K562 (cell line): ENCODE results near the gene DMD. TPM values are rescaled to one million over a fixed set of nuclear protein-coding genes. Genes with fewer than 3 reads are reported as not detected.

ENCODE experiments used
- ATAC-seq: fragments of 200-7000 bp; cut with Tn5 transposase; 3 replicates; pipeline ENCODE4 v1.9.1; 2020; ENCODE audit warnings: moderate library complexity
- BruUV-seq: library from RNA; stranded (reverse); fragments of 400-500 nt; replicated peaks from 2 replicates; lab custom pipeline; 2021; lab: Mats Ljungman, UMichigan
- CTCF ChIA-PET: fragments of 300-600 bp; formaldehyde crosslinking; extraction: SDS; loops from one replicate; lab custom pipeline; 2021; ENCODE audit warnings: low intra/inter-chr PET ratio; lab: Yijun Ruan, JAX
- POLR2A ChIA-PET: fragments of 300-600, 350-650 bp; sonication (Branson Sonifier 250); formaldehyde crosslinking; extraction: SDS; loops from one replicate; lab custom pipeline; 2021; ENCODE audit warnings: antibody characterized with exemption, inconsistent platforms; lab: Yijun Ruan, JAX
- DNase-seq, 4 experiments: peaks; one replicate each; pipeline versions ENCODE4 v3.0.0 to v3.0.0-alpha.2; 2011 to 2018; ENCODE audit warnings: low spot score in 3 of 4, mixed read lengths in 3 of 4; ENCODE audit errors: extremely low read depth in 1 of 4
- FAIRE-seq: peaks from 2 replicates; lab custom pipeline; 2011; peaks lifted over from hg19 to GRCh38; lab: Jason Lieb, UNC
- H2AFZ ChIP-seq: 2 replicates; pipeline ENCODE4 v1.6.0; 2011; ENCODE audit warnings: low read depth, low read length, control low read depth, inconsistent platforms
- H3K27ac ChIP-seq: fragments of 200-600 bp; 3 replicates; pipeline ENCODE4 v1.8.0; 2011; ENCODE audit warnings: low read depth, mild to moderate bottlenecking, control low read depth, inconsistent platforms, low read length, moderate library complexity, mixed read lengths; ENCODE audit errors: extremely low read depth
- H3K27me3 ChIP-seq, 2 experiments: fragments of 300-600 bp in 1 of 2; 2 replicates in 1 of 2; 3 replicates in 1 of 2; pipeline versions ENCODE4 v1.6.0 to v1.8.0; 2011; ENCODE audit warnings: inconsistent platforms in 2 of 2, low read length in 2 of 2, mild to moderate bottlenecking in 1 of 2, mixed read lengths in 1 of 2, moderate library complexity in 1 of 2; ENCODE audit not compliant: control insufficient read depth in 2 of 2, insufficient read depth in 2 of 2
- H3K36me3 ChIP-seq: fragments of 300-600 bp; 3 replicates; pipeline ENCODE4 v1.8.0; 2011; ENCODE audit warnings: mild to moderate bottlenecking, low read length, inconsistent platforms; ENCODE audit not compliant: control insufficient read depth, insufficient read depth
- H3K4me1 ChIP-seq, 2 experiments: fragments of 200-600 bp in 1 of 2; replicated peaks in 1 of 2; 2 replicates in 1 of 2; 3 replicates in 1 of 2; pipeline versions ENCODE4 v1.5.1 to v1.8.0; 2011; ENCODE audit warnings: inconsistent platforms in 2 of 2, low read length in 2 of 2, mild to moderate bottlenecking in 1 of 2, mixed read lengths in 1 of 2, moderate library complexity in 1 of 2; ENCODE audit not compliant: control insufficient read depth in 2 of 2, insufficient read depth in 2 of 2
- H3K4me2 ChIP-seq: 2 replicates; pipeline ENCODE4 v1.6.1; 2011; ENCODE audit warnings: low read length, control low read depth, inconsistent platforms, mixed read lengths; ENCODE audit not compliant: insufficient read depth
- H3K4me3 ChIP-seq: fragments of 200-600 bp; sonication (generic), shearing (Covaris generic); 2 replicates; pipeline ENCODE4 v1.5.1; 2016; ENCODE audit warnings: control low read depth, inconsistent platforms
- H3K79me2 ChIP-seq: fragments of 200-600 bp; 3 replicates; pipeline ENCODE4 v1.8.0; 2011; ENCODE audit warnings: low read length, inconsistent platforms; ENCODE audit not compliant: control insufficient read depth, insufficient read depth
- H3K9ac ChIP-seq, 2 experiments: 2 replicates each; pipeline versions ENCODE4 v1.6.0 to v1.6.1; 2011; ENCODE audit warnings: low read depth in 2 of 2, low read length in 2 of 2, control low read depth in 1 of 2, inconsistent platforms in 1 of 2, mild to moderate bottlenecking in 1 of 2, mixed read lengths in 1 of 2; ENCODE audit not compliant: insufficient read depth in 1 of 2
- H3K9me1 ChIP-seq: one replicate; pipeline ENCODE4 v1.6.0; 2011; ENCODE audit warnings: inconsistent platforms, mild to moderate bottlenecking, low read length, moderate library complexity; ENCODE audit not compliant: control insufficient read depth, insufficient read depth
- H3K9me3 ChIP-seq: replicated peaks from 2 replicates; pipeline ENCODE4 v1.5.1; 2011; ENCODE audit warnings: low read depth, low read length, inconsistent platforms; ENCODE audit not compliant: control insufficient read depth, insufficient read depth
- H4K20me1 ChIP-seq: replicated peaks from 2 replicates; pipeline ENCODE4 v1.6.1; 2011; ENCODE audit warnings: low read length, inconsistent platforms, mixed read lengths; ENCODE audit not compliant: control insufficient read depth, insufficient read depth
- HEY1 ChIP-seq: fragments of 250-450 bp; sonication (Bioruptor Pico); IDR thresholded peaks from 2 replicates; pipeline ENCODE4 v1.5.0; 2020; ENCODE audit warnings: mild to moderate bottlenecking, moderate library complexity, borderline replicate concordance
- HOMEZ ChIP-seq: fragments of 250-450 bp; sonication (Bioruptor Pico); IDR thresholded peaks from 2 replicates; pipeline ENCODE4 v1.4.0; 2020; ENCODE audit warnings: mild to moderate bottlenecking, moderate library complexity
- KAT8 ChIP-seq: fragments of 450-650 bp; IDR thresholded peaks from 2 replicates; pipeline ENCODE4 v1.6.1; 2016; ENCODE audit warnings: low read depth, mild to moderate bottlenecking
- PHF20 ChIP-seq: fragments of 450-650 bp; IDR thresholded peaks from 2 replicates; pipeline ENCODE4 v1.6.1; 2018; ENCODE audit not compliant: partially characterized antibody
- YY1 ChIP-seq, 3 experiments: IDR thresholded peaks; 2 replicates each; pipeline ENCODE4 v1.6.1; 2011; ENCODE audit warnings: low read length in 2 of 3, mild to moderate bottlenecking in 2 of 3, moderate library complexity in 2 of 3, borderline replicate concordance in 1 of 3, control low read depth in 1 of 3, low read depth in 1 of 3; ENCODE audit not compliant: insufficient read depth in 3 of 3, insufficient replicate concordance in 2 of 3, control insufficient read depth in 1 of 3, insufficient read length in 1 of 3; ENCODE audit errors: extremely low read depth in 1 of 3
- ZNF24 ChIP-seq: fragments of 450-650 bp; IDR thresholded peaks from 2 replicates; pipeline ENCODE4 v1.6.1; 2016
- WGBS: fragments of 100-300 bp; shearing (Covaris generic); methylation state at CpG from one replicate; pipeline ENCODE4 v1.1.6; 2016; ENCODE audit warnings: low coverage, mixed read lengths; ENCODE audit not compliant: insufficient coverage; ENCODE audit errors: missing lambda C conversion rate; 5-methylcytosine and 5-hydroxymethylcytosine counted together
- in situ Hi-C: fragments of 300-500 bp; cut with MboI; formaldehyde crosslinking; loops from 4 replicates; pipeline ENCODE4 v1.15.0; 2018; ENCODE audit warnings: inconsistent platforms, mixed read lengths
- intact Hi-C: fragments of 100-400 bp; cut with micrococcal nuclease; formaldehyde crosslinking; loops from 2 replicates; pipeline ENCODE4 v1.14.2; 2022
- polyA plus RNA-seq, 8 experiments: library from polyadenylated mRNA; depleted of rRNA in 4 of 8; stranded (reverse) in 5 of 8; unstranded in 3 of 8; fragments of >200 nt; fragmentation: Nextera tagmentation in 2 of 8; fragmentation: Illumina TruSeq in 1 of 8; extraction: Ambion mirVana in 2 of 8; extraction: Trizol in 1 of 8; gene quantifications; 2 replicates each; pipeline versions ENCODE4 v1.2.1 to v1.2.3, GENCODE V29; 2011 to 2014; ENCODE audit warnings: inconsistent platforms in 1 of 8, missing spikeins in 1 of 8
- total RNA-seq, 7 experiments: library from RNA; depleted of rRNA in 6 of 7; stranded (reverse); fragments of >200 nt in 6 of 7; fragmentation: Illumina TruSeq in 2 of 7; extraction: Trizol in 2 of 7; gene quantifications; 2 replicates each; pipeline versions ENCODE4 v1.2.1 to v1.2.3, GENCODE V29; 2011 to 2021; ENCODE audit warnings: low replicate concordance in 1 of 7
- TF ChIP-seq, protein P1 (sequence below): fragments of 250-450 bp; sonication (Bioruptor Pico); IDR thresholded peaks from 2 replicates; pipeline ENCODE4 v1.8.0; 2022; ENCODE audit warnings: moderate library complexity, mild to moderate bottlenecking, inconsistent platforms
- TF ChIP-seq, protein P2 (sequence below): sonication (generic); formaldehyde crosslinking; IDR thresholded peaks from 2 replicates; pipeline ENCODE4 v1.8.0; 2023; ENCODE audit warnings: missing genetic modification reagents, mild to moderate bottlenecking, borderline replicate concordance
- TF ChIP-seq, protein P3 (sequence below): sonication (generic); formaldehyde crosslinking; IDR thresholded peaks from 2 replicates; pipeline ENCODE4 v1.9.0; 2022; ENCODE audit warnings: mild to moderate bottlenecking, missing genetic modification reagents
- TF ChIP-seq, protein P4 (sequence below): fragments of 250-450 bp; sonication (Bioruptor Pico); IDR thresholded peaks from 2 replicates; pipeline ENCODE4 v1.5.0; 2021; ENCODE audit warnings: mild to moderate bottlenecking, moderate library complexity

The DMD gene
- total and polyA plus RNA-seq, 9 of the 15 experiments (the other 6 are each of a cell fraction or from before 2014, with no cell fraction given), result 3.8 to 20.4 (median 11.4) TPM

DNA sequence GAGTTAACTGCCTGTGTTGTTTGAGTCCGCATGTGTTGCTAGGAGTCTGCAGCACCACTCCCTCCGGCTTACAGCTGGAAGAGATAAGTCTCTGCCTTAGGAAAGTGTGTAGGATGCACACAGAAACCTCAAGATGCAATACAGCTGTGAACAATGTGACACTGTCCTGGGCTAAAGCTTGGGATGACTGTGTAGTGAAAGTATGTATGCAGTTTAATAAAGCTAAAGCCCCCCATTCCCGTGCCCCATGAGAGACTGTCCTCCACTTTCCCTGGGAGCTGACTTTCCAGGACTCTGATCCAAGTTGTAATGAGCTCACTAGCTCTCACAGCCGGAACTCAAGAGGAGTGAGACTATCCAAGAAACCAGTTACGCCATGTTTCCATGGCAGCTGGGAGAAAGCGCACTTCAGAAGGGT lies 1982.9 kb downstream of the DMD start:
- POLR2A ChIA-PET, result interaction anchor here (0.6 kb wide), 2 partner anchors 52 to 396 kb away, joined by 3 read pairs; no protein-coding TSS in a partner anchor
- H3K79me2 ChIP-seq, result no peaks in the 10 kb centered on the region
- H3K4me3 ChIP-seq, result no peak overlapping the region
- no peaks in the 10 kb centered on the region for H3K36me3 ChIP-seq
- no peak overlapping the region for H2AFZ ChIP-seq
- H3K9ac ChIP-seq, result no peak overlapping the region
- H3K9me3 ChIP-seq, result no peaks in the 10 kb centered on the region
- in situ Hi-C loops (no loop called here), intact Hi-C loops (no loop called here)
- no peak for DNase-seq
- FAIRE-seq, result no peak
- CTCF ChIA-PET, result no interaction called here
- H3K9me1 ChIP-seq, result no peaks in the 10 kb centered on the region
- ATAC-seq, result no peak
- no peaks in the 10 kb centered on the region for H3K4me1 ChIP-seq
- H3K4me2 ChIP-seq, result no peak overlapping the region
- 47% methylated on average over 5 of the region's 6 CpGs for WGBS
- H3K27ac ChIP-seq, result no peak overlapping the region
- no TSS peak for BruUV-seq
- H3K27me3 ChIP-seq, result no peaks in the 10 kb centered on the region
- no peaks in the 10 kb centered on the region; the same call in 1 of the 2 replicates for H4K20me1 ChIP-seq
- no peak for TF ChIP-seq ZNF24
- TF ChIP-seq, protein P1, sequence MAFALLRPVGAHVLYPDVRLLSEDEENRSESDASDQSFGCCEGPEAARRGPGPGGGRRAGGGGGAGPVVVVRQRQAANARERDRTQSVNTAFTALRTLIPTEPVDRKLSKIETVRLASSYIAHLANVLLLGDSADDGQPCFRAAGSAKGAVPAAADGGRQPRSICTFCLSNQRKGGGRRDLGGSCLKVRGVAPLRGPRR (CRISPR knock-in tag), result no peak
- TF ChIP-seq, protein P2, sequence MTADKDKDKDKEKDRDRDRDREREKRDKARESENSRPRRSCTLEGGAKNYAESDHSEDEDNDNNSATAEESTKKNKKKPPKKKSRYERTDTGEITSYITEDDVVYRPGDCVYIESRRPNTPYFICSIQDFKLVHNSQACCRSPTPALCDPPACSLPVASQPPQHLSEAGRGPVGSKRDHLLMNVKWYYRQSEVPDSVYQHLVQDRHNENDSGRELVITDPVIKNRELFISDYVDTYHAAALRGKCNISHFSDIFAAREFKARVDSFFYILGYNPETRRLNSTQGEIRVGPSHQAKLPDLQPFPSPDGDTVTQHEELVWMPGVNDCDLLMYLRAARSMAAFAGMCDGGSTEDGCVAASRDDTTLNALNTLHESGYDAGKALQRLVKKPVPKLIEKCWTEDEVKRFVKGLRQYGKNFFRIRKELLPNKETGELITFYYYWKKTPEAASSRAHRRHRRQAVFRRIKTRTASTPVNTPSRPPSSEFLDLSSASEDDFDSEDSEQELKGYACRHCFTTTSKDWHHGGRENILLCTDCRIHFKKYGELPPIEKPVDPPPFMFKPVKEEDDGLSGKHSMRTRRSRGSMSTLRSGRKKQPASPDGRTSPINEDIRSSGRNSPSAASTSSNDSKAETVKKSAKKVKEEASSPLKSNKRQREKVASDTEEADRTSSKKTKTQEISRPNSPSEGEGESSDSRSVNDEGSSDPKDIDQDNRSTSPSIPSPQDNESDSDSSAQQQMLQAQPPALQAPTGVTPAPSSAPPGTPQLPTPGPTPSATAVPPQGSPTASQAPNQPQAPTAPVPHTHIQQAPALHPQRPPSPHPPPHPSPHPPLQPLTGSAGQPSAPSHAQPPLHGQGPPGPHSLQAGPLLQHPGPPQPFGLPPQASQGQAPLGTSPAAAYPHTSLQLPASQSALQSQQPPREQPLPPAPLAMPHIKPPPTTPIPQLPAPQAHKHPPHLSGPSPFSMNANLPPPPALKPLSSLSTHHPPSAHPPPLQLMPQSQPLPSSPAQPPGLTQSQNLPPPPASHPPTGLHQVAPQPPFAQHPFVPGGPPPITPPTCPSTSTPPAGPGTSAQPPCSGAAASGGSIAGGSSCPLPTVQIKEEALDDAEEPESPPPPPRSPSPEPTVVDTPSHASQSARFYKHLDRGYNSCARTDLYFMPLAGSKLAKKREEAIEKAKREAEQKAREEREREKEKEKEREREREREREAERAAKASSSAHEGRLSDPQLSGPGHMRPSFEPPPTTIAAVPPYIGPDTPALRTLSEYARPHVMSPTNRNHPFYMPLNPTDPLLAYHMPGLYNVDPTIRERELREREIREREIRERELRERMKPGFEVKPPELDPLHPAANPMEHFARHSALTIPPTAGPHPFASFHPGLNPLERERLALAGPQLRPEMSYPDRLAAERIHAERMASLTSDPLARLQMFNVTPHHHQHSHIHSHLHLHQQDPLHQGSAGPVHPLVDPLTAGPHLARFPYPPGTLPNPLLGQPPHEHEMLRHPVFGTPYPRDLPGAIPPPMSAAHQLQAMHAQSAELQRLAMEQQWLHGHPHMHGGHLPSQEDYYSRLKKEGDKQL, result no peak
- no peak for TF ChIP-seq YY1 (IDR thresholded peaks at IDR 0.05; ENCODE audit: borderline replicate concordance in 1 of 3, control insufficient read depth in 1 of 3, extremely low read depth in 1 of 3, insufficient read depth in 3 of 3, insufficient read length in 1 of 3, insufficient replicate concordance in 2 of 3, low read depth in 1 of 3, low read length in 2 of 3)
- TF ChIP-seq, protein P3, sequence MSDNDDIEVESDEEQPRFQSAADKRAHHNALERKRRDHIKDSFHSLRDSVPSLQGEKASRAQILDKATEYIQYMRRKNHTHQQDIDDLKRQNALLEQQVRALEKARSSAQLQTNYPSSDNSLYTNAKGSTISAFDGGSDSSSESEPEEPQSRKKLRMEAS (CRISPR knock-in tag), result no peak
- no peak for TF ChIP-seq KAT8
- TF ChIP-seq HEY1 (CRISPR knock-in tag), result no peak
- TF ChIP-seq HOMEZ (CRISPR knock-in tag), result no peak
- TF ChIP-seq PHF20, result no peak
- TF ChIP-seq, protein P4, sequence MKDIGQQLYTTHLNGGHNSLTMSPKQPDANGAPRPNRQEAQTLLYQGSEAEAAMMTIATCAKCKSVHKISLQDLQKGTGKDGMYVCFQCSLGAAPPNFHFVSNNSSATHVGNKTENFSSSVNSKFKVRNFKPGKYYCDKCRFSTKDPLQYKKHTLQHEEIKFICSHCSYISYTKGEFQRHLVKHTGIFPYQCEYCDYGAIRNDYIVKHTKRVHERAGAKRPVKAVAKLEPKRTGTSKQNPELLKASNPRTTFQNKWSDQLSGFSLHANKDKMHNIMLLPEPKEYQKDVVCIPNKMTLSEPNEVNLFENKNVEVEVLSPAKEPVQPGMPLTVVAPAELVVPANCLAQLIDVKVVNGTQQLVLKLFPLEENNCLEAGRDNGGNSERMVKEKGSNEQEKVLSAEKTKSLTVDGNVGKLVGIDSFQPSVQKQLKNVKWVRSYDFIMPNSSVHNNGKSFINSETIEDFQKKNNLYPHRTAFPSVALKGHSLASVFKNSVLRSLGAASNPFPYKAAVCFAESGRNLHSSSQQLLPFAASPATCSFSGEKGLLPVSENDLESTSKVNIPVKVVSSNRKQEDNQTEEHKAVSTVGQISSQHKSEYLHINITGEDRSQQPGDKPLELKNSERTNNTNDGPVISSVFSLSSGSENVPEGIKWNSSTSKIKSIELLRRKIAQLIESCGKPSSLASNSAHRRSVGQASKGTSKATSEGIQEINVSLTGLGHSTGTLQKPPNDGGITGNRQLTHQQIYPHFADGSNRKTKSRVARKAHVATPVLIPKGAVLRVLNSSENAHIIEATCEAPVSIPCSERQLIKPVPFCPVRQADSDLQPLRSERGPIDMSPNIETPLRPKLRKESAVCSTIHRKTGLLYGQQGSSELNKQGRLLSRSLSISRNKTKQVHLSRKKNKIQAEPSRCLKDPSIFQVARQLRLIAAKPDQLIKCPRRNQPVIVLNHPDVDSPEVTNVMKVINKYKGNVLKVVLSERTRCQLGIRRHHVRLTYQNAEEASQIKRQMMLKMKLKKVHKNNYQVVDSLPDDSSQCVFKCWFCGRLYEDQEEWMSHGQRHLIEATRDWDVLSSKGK (CRISPR knock-in tag), result no peak
